GM23338 (cell line): ENCODE measurements around the gene PTPRN2. TPM values are rescaled to one million over a fixed set of nuclear protein-coding genes. Genes with fewer than 3 reads are reported as not detected.

Experiments used
- ATAC-seq: fragments of 200-7000 bp; cut with Tn5 transposase; 3 replicates; pipeline ENCODE4 v1.9.1; 2020
- DNase-seq: peaks from one replicate; pipeline ENCODE4 v3.0.0-alpha.2; 2015; ENCODE audit warnings: low spot score
- H2AFZ ChIP-seq: fragments of 200-600 bp; sonication (generic); 2 replicates; pipeline ENCODE4 v1.8.0; 2016; ENCODE audit warnings: antibody characterized with exemption, mild to moderate bottlenecking, moderate library complexity
- H3F3A ChIP-seq: fragments of 200-600 bp; sonication (generic); replicated peaks from 2 replicates; pipeline ENCODE4 v1.8.0; 2017; ENCODE audit warnings: antibody characterized with exemption, mixed run types, low read depth
- H3K27ac ChIP-seq: fragments of 200-600 bp; sonication (generic); 2 replicates; pipeline ENCODE4 v1.6.1; 2016; ENCODE audit warnings: low read depth
- H3K27me3 ChIP-seq: fragments of 200-600 bp; sonication (generic); 2 replicates; pipeline ENCODE4 v1.8.0; 2016; ENCODE audit warnings: mild to moderate bottlenecking, mixed run types, moderate library complexity; ENCODE audit not compliant: insufficient read depth
- H3K36me3 ChIP-seq: fragments of 200-600 bp; sonication (generic); 2 replicates; pipeline ENCODE4 v1.8.0; 2016; ENCODE audit warnings: mild to moderate bottlenecking; ENCODE audit not compliant: insufficient read depth
- H3K4me1 ChIP-seq: fragments of 200-600 bp; sonication (generic); 2 replicates; pipeline ENCODE4 v1.8.0; 2016; ENCODE audit warnings: mild to moderate bottlenecking, moderate library complexity; ENCODE audit not compliant: insufficient read depth
- H3K4me2 ChIP-seq: fragments of 200-600 bp; sonication (generic); 2 replicates; pipeline ENCODE4 v1.7.1; 2017; ENCODE audit warnings: mixed run types
- H3K4me3 ChIP-seq: fragments of 200-600 bp; sonication (generic); 2 replicates; pipeline ENCODE4 v1.6.1; 2016; ENCODE audit warnings: mixed run types
- H3K79me2 ChIP-seq: fragments of 200-600 bp; sonication (generic); replicated peaks from 2 replicates; pipeline ENCODE4 v1.8.0; 2017; ENCODE audit warnings: mild to moderate bottlenecking; ENCODE audit not compliant: insufficient read depth
- H3K9me2 ChIP-seq: fragments of 200-600 bp; sonication (generic); 2 replicates; pipeline ENCODE4 v1.8.0; 2017; ENCODE audit not compliant: insufficient read depth
- H4K20me1 ChIP-seq: fragments of 200-600 bp; sonication (generic); replicated peaks from 2 replicates; pipeline ENCODE4 v1.8.0; 2017; ENCODE audit warnings: mild to moderate bottlenecking; ENCODE audit not compliant: insufficient read depth
- H3K27ac Mint-ChIP-seq: 2 replicates; pipeline ENCODE4 v1.8.0; 2020; ENCODE audit warnings: inconsistent platforms, mild to moderate bottlenecking, moderate library complexity, mixed read lengths
- H3K27me3 Mint-ChIP-seq: 3 replicates; pipeline ENCODE4 v1.8.0; 2022; ENCODE audit warnings: low read depth, mild to moderate bottlenecking, moderate library complexity, mixed read lengths, inconsistent platforms; ENCODE audit not compliant: insufficient read depth, poor library complexity
- H3K36me3 Mint-ChIP-seq: 3 replicates; pipeline ENCODE4 v1.8.0; 2021; ENCODE audit warnings: low read depth, mild to moderate bottlenecking, inconsistent platforms, moderate library complexity, mixed read lengths
- H3K4me1 Mint-ChIP-seq: 3 replicates; pipeline ENCODE4 v1.8.0; 2020; ENCODE audit warnings: mild to moderate bottlenecking, inconsistent platforms, mixed read lengths
- H3K4me3 Mint-ChIP-seq: 3 replicates; pipeline ENCODE4 v1.8.0; 2021; ENCODE audit warnings: moderate library complexity, mild to moderate bottlenecking, inconsistent platforms, mixed read lengths
- H3K9me3 Mint-ChIP-seq: 3 replicates; pipeline ENCODE4 v1.8.0; 2020; ENCODE audit warnings: moderate library complexity, mild to moderate bottlenecking, inconsistent platforms, mixed read lengths
- CREB1 ChIP-seq: fragments of 250-450 bp; sonication (Bioruptor Pico); IDR thresholded peaks from 2 replicates; pipeline ENCODE4 v1.5.0; 2020; ENCODE audit warnings: low read depth, mild to moderate bottlenecking, moderate library complexity
- EZH2 ChIP-seq: fragments of 200-600 bp; sonication (generic); IDR thresholded peaks from one replicate; pipeline ENCODE4 v1.8.0; 2017; ENCODE audit warnings: antibody characterized with exemption, mild to moderate bottlenecking, low read depth; ENCODE audit not compliant: unreplicated experiment
- EZH2phosphoT487 ChIP-seq: fragments of 200-600 bp; sonication (generic); IDR thresholded peaks from one replicate; pipeline ENCODE4 v1.8.1; 2018; ENCODE audit warnings: antibody characterized with exemption; ENCODE audit not compliant: unreplicated experiment
- JUNB ChIP-seq: IDR thresholded peaks from one replicate; pipeline ENCODE4 v1.6.1; 2016; ENCODE audit warnings: antibody characterized with exemption; ENCODE audit not compliant: unreplicated experiment
- NANOG ChIP-seq: IDR thresholded peaks from 2 replicates; pipeline ENCODE4 v1.6.1; 2016; ENCODE audit warnings: antibody characterized with exemption, borderline replicate concordance
- POLR2AphosphoS5 ChIP-seq: IDR thresholded peaks from 2 replicates; pipeline ENCODE4 v1.6.1; 2016; ENCODE audit warnings: antibody characterized with exemption, low read depth
- STAT1 ChIP-seq: IDR thresholded peaks from one replicate; pipeline ENCODE4 v1.6.1; 2016; ENCODE audit warnings: antibody characterized with exemption; ENCODE audit not compliant: unreplicated experiment
- ZNF114 ChIP-seq: fragments of 250-450 bp; sonication (Bioruptor Pico); IDR thresholded peaks from 2 replicates; pipeline ENCODE4 v1.5.0; 2020; ENCODE audit warnings: mild to moderate bottlenecking, moderate library complexity
- ZNF331 ChIP-seq: fragments of 250-450 bp; sonication (Bioruptor Pico); IDR thresholded peaks from 2 replicates; pipeline ENCODE4 v1.5.0; 2020; ENCODE audit warnings: low read depth, mild to moderate bottlenecking, moderate library complexity
- polyA plus RNA-seq: library from polyadenylated mRNA; unstranded; fragments of >200 nt; fragmentation: Nextera tagmentation; extraction: Ambion mirVana; gene quantifications from 2 replicates; pipeline ENCODE4 v1.2.1, GENCODE V29; 2016
- total RNA-seq: library from RNA; depleted of rRNA; stranded (reverse); fragments of >200 nt; shearing (Covaris generic); gene quantifications from 2 replicates; pipeline ENCODE4 v1.2.3, GENCODE V29; 2014
- TF ChIP-seq, protein P1 (sequence below), 2 experiments: fragments of 200-600 bp in 1 of 2; sonication (generic) in 1 of 2; conservative IDR thresholded peaks; 2 replicates each; pipeline versions ENCODE4 v1.5.1 to v1.6.1; 2016 to 2017; ENCODE audit warnings: antibody characterized with exemption in 2 of 2, low read depth in 2 of 2, mild to moderate bottlenecking in 2 of 2, moderate library complexity in 1 of 2
- TF ChIP-seq, protein P2 (sequence below): IDR thresholded peaks from 2 replicates; pipeline ENCODE4 v1.6.1; 2016; ENCODE audit warnings: antibody characterized with exemption
- TF ChIP-seq, protein P3 (sequence below): fragments of 250-450 bp; sonication (Bioruptor Pico); IDR thresholded peaks from 2 replicates; pipeline ENCODE4 v1.5.0; 2020; ENCODE audit warnings: mild to moderate bottlenecking, moderate library complexity
- TF ChIP-seq, protein P4 (sequence below): IDR thresholded peaks from one replicate; pipeline ENCODE4 v1.6.1; 2018; ENCODE audit warnings: antibody characterized with exemption; ENCODE audit not compliant: unreplicated experiment

PTPRN2 gene
- total and polyA plus RNA-seq, 2 experiments from 2014 or later: 0.87 to 4.0 TPM

DNA sequence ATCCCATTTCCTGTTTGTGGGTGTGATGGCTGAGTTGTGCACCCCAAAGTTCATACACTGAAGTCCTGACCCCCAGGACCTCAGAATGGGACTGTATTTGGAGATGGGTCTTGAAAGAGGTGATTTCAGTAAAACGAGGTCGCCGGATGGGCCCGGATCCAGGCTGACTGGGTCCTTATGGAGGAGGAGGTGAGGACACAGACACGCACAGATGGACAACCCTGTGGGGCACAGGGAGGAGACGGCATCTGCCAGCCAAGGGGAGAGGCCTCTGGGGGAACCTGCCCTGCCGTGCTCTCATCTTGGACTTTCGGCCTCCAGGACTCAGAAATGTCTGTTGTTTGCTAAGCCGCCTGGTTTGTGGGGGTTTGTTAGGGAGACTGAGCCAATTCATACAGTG is 61.1 kb downstream of the PTPRN2 start:
- TF ChIP-seq, protein P1, sequence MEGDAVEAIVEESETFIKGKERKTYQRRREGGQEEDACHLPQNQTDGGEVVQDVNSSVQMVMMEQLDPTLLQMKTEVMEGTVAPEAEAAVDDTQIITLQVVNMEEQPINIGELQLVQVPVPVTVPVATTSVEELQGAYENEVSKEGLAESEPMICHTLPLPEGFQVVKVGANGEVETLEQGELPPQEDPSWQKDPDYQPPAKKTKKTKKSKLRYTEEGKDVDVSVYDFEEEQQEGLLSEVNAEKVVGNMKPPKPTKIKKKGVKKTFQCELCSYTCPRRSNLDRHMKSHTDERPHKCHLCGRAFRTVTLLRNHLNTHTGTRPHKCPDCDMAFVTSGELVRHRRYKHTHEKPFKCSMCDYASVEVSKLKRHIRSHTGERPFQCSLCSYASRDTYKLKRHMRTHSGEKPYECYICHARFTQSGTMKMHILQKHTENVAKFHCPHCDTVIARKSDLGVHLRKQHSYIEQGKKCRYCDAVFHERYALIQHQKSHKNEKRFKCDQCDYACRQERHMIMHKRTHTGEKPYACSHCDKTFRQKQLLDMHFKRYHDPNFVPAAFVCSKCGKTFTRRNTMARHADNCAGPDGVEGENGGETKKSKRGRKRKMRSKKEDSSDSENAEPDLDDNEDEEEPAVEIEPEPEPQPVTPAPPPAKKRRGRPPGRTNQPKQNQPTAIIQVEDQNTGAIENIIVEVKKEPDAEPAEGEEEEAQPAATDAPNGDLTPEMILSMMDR (conservative IDR thresholded peaks at IDR 0.05; ENCODE audit: low read depth in 2 of 2): no peak
- TF ChIP-seq, protein P2, sequence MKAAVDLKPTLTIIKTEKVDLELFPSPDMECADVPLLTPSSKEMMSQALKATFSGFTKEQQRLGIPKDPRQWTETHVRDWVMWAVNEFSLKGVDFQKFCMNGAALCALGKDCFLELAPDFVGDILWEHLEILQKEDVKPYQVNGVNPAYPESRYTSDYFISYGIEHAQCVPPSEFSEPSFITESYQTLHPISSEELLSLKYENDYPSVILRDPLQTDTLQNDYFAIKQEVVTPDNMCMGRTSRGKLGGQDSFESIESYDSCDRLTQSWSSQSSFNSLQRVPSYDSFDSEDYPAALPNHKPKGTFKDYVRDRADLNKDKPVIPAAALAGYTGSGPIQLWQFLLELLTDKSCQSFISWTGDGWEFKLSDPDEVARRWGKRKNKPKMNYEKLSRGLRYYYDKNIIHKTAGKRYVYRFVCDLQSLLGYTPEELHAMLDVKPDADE: no peak
- TF ChIP-seq, protein P3, sequence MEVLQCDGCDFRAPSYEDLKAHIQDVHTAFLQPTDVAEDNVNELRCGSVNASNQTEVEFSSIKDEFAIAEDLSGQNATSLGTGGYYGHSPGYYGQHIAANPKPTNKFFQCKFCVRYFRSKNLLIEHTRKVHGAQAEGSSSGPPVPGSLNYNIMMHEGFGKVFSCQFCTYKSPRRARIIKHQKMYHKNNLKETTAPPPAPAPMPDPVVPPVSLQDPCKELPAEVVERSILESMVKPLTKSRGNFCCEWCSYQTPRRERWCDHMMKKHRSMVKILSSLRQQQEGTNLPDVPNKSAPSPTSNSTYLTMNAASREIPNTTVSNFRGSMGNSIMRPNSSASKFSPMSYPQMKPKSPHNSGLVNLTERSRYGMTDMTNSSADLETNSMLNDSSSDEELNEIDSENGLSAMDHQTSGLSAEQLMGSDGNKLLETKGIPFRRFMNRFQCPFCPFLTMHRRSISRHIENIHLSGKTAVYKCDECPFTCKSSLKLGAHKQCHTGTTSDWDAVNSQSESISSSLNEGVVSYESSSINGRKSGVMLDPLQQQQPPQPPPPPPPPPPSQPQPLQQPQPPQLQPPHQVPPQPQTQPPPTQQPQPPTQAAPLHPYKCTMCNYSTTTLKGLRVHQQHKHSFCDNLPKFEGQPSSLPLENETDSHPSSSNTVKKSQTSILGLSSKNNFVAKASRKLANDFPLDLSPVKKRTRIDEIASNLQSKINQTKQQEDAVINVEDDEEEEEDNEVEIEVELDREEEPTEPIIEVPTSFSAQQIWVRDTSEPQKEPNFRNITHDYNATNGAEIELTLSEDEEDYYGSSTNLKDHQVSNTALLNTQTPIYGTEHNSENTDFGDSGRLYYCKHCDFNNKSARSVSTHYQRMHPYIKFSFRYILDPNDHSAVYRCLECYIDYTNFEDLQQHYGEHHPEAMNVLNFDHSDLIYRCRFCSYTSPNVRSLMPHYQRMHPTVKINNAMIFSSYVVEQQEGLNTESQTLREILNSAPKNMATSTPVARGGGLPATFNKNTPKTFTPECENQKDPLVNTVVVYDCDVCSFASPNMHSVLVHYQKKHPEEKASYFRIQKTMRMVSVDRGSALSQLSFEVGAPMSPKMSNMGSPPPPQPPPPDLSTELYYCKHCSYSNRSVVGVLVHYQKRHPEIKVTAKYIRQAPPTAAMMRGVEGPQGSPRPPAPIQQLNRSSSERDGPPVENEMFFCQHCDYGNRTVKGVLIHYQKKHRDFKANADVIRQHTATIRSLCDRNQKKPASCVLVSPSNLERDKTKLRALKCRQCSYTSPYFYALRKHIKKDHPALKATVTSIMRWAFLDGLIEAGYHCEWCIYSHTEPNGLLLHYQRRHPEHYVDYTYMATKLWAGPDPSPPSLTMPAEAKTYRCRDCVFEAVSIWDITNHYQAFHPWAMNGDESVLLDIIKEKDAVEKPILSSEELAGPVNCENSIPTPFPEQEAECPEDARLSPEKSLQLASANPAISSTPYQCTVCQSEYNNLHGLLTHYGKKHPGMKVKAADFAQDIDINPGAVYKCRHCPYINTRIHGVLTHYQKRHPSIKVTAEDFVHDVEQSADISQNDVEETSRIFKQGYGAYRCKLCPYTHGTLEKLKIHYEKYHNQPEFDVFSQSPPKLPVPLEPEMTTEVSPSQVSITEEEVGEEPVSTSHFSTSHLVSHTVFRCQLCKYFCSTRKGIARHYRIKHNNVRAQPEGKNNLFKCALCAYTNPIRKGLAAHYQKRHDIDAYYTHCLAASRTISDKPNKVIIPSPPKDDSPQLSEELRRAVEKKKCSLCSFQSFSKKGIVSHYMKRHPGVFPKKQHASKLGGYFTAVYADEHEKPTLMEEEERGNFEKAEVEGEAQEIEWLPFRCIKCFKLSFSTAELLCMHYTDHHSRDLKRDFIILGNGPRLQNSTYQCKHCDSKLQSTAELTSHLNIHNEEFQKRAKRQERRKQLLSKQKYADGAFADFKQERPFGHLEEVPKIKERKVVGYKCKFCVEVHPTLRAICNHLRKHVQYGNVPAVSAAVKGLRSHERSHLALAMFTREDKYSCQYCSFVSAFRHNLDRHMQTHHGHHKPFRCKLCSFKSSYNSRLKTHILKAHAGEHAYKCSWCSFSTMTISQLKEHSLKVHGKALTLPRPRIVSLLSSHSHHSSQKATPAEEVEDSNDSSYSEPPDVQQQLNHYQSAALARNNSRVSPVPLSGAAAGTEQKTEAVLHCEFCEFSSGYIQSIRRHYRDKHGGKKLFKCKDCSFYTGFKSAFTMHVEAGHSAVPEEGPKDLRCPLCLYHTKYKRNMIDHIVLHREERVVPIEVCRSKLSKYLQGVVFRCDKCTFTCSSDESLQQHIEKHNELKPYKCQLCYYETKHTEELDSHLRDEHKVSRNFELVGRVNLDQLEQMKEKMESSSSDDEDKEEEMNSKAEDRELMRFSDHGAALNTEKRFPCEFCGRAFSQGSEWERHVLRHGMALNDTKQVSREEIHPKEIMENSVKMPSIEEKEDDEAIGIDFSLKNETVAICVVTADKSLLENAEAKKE (CRISPR knock-in tag): no peak
- TF ChIP-seq ZNF114 (CRISPR knock-in tag) (no peak), POLR2AphosphoS5 (no peak), CREB1 (no peak), STAT1 (no peak), ZNF331 (CRISPR knock-in tag) (no peak), JUNB (no peak), EZH2phosphoT487 (no peak), EZH2 (no peak), NANOG (no peak)
- TF ChIP-seq, protein P4, sequence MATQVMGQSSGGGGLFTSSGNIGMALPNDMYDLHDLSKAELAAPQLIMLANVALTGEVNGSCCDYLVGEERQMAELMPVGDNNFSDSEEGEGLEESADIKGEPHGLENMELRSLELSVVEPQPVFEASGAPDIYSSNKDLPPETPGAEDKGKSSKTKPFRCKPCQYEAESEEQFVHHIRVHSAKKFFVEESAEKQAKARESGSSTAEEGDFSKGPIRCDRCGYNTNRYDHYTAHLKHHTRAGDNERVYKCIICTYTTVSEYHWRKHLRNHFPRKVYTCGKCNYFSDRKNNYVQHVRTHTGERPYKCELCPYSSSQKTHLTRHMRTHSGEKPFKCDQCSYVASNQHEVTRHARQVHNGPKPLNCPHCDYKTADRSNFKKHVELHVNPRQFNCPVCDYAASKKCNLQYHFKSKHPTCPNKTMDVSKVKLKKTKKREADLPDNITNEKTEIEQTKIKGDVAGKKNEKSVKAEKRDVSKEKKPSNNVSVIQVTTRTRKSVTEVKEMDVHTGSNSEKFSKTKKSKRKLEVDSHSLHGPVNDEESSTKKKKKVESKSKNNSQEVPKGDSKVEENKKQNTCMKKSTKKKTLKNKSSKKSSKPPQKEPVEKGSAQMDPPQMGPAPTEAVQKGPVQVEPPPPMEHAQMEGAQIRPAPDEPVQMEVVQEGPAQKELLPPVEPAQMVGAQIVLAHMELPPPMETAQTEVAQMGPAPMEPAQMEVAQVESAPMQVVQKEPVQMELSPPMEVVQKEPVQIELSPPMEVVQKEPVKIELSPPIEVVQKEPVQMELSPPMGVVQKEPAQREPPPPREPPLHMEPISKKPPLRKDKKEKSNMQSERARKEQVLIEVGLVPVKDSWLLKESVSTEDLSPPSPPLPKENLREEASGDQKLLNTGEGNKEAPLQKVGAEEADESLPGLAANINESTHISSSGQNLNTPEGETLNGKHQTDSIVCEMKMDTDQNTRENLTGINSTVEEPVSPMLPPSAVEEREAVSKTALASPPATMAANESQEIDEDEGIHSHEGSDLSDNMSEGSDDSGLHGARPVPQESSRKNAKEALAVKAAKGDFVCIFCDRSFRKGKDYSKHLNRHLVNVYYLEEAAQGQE: no peak
- DNase-seq (no peak), ATAC-seq (no peak)
- Histone ChIP-seq H3K79me2 (no peaks in the 10 kb centered on the region), H3K36me3 (no peaks in the 10 kb centered on the region), H3K27ac (no peak overlapping the region), H3K4me1 (no peaks in the 10 kb centered on the region), H2AFZ (no peak overlapping the region), H3F3A (no peaks in the 10 kb centered on the region; the same call in 1 of the 2 replicates), H3K27me3 (no peaks in the 10 kb centered on the region), H3K4me3 (no peak overlapping the region), H3K4me2 (no peak overlapping the region), H4K20me1 (no peaks in the 10 kb centered on the region; the same call in 1 of the 2 replicates), H3K9me2 (no peaks in the 10 kb centered on the region)
- peaks cover 30% of the 10 kb centered on the region for H3K36me3 Mint-ChIP-seq
- no peak overlapping the region for H3K27ac Mint-ChIP-seq
- H3K9me3 Mint-ChIP-seq: peaks cover 81% of the 10 kb centered on the region
- H3K4me1 Mint-ChIP-seq: peaks cover 2% of the 10 kb centered on the region; the same call in 2 of the 3 replicates
- H3K27me3 Mint-ChIP-seq: peaks cover 18% of the 10 kb centered on the region
- H3K4me3 Mint-ChIP-seq: no peak overlapping the region
